K562 (cell line): ENCODE measurements around the gene TRERF1.

Experiments
- ELF2 ChIP-seq: fragments of 250-450 bp; sonication (Bioruptor Pico); IDR thresholded peaks from 2 replicates; pipeline ENCODE4 v1.5.0; 2021; ENCODE audit warnings: mild to moderate bottlenecking
- POLR2AphosphoS5 ChIP-seq: IDR thresholded peaks from 2 replicates; pipeline ENCODE4 v1.6.1; 2011; ENCODE audit warnings: mild to moderate bottlenecking, low read depth, low read length, moderate library complexity; ENCODE audit not compliant: control insufficient read depth, insufficient read depth
- RAD21 ChIP-seq, 2 experiments: fragments of 250-450 bp in 1 of 2; fragments of 450-650 bp in 1 of 2; sonication (Bioruptor Pico) in 1 of 2; formaldehyde crosslinking in 1 of 2; IDR thresholded peaks in 1 of 2; conservative IDR thresholded peaks in 1 of 2; 2 replicates each; pipeline versions ENCODE4 v1.4.0 to v1.8.0; 2020 to 2022; ENCODE audit warnings: mild to moderate bottlenecking in 2 of 2, moderate library complexity in 1 of 2
- SMARCA4 ChIP-seq: fragments of 450-650 bp; IDR thresholded peaks from 2 replicates; pipeline ENCODE4 v1.6.1; 2016
- TEAD2 ChIP-seq: fragments of 450-650 bp; IDR thresholded peaks from 2 replicates; pipeline ENCODE4 v1.6.1; 2016; ENCODE audit warnings: missing genetic modification characterization, control low read depth, missing compliant biosample characterization
- ZNF24 ChIP-seq: fragments of 450-650 bp; IDR thresholded peaks from 2 replicates; pipeline ENCODE4 v1.6.1; 2016
- ZSCAN32 ChIP-seq: fragments of 450-650 bp; formaldehyde crosslinking; IDR thresholded peaks from 2 replicates; pipeline ENCODE4 v1.4.0; 2020; ENCODE audit warnings: mild to moderate bottlenecking, moderate library complexity
- TF ChIP-seq, protein P1 (sequence below), 3 experiments: IDR thresholded peaks in 2 of 3; conservative IDR thresholded peaks in 1 of 3; 2 replicates each; pipeline ENCODE4 v1.5.1; 2011 to 2012; ENCODE audit warnings: low read length in 3 of 3, mild to moderate bottlenecking in 3 of 3, control low read depth in 2 of 3, improper control_type of control experiment in 1 of 3, inconsistent platforms in 1 of 3, low read depth in 1 of 3, mixed read lengths in 1 of 3, moderate library complexity in 1 of 3; ENCODE audit not compliant: insufficient read depth in 2 of 3
- TF ChIP-seq, protein P2 (sequence below): fragments of 450-650 bp; formaldehyde crosslinking; IDR thresholded peaks from 2 replicates; pipeline ENCODE4 v1.4.0; 2022; ENCODE audit warnings: missing genetic modification characterization
- TF ChIP-seq, protein P3 (sequence below): fragments of 250-450 bp; sonication (Bioruptor Pico); IDR thresholded peaks from 2 replicates; pipeline ENCODE4 v1.5.0; 2020; ENCODE audit warnings: mild to moderate bottlenecking, borderline replicate concordance

DNA sequence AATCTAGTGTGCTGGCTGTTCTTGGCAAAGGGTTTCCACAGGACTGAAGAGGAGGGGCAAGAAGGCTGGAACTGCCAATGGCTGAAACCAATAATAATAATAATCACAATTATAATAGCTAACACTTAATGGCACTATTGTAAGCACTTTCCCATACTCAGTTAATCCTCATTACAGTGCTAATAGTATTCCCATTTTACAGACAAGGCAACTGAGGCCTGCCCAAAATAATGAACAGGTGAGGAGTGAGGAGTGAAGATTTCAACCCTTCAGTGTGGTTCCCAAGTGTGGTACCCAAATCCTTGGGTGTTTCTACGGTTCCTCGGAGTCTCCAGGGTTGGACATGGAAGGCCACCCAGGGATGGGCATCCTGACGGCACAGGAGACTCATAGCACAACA lies 69.9 kb downstream of the TRERF1 start:
- TF ChIP-seq, protein P1, sequence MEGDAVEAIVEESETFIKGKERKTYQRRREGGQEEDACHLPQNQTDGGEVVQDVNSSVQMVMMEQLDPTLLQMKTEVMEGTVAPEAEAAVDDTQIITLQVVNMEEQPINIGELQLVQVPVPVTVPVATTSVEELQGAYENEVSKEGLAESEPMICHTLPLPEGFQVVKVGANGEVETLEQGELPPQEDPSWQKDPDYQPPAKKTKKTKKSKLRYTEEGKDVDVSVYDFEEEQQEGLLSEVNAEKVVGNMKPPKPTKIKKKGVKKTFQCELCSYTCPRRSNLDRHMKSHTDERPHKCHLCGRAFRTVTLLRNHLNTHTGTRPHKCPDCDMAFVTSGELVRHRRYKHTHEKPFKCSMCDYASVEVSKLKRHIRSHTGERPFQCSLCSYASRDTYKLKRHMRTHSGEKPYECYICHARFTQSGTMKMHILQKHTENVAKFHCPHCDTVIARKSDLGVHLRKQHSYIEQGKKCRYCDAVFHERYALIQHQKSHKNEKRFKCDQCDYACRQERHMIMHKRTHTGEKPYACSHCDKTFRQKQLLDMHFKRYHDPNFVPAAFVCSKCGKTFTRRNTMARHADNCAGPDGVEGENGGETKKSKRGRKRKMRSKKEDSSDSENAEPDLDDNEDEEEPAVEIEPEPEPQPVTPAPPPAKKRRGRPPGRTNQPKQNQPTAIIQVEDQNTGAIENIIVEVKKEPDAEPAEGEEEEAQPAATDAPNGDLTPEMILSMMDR (IDR thresholded peaks at IDR 0.05 in 2 of 3, conservative IDR thresholded peaks at IDR 0.05 in 1 of 3; ENCODE audit: insufficient read depth in 2 of 3, low read depth in 1 of 3, low read length in 3 of 3) = no peak
- TF ChIP-seq POLR2AphosphoS5 = no peak
- no peak for TF ChIP-seq TEAD2 (tag)
- TF ChIP-seq, protein P2, sequence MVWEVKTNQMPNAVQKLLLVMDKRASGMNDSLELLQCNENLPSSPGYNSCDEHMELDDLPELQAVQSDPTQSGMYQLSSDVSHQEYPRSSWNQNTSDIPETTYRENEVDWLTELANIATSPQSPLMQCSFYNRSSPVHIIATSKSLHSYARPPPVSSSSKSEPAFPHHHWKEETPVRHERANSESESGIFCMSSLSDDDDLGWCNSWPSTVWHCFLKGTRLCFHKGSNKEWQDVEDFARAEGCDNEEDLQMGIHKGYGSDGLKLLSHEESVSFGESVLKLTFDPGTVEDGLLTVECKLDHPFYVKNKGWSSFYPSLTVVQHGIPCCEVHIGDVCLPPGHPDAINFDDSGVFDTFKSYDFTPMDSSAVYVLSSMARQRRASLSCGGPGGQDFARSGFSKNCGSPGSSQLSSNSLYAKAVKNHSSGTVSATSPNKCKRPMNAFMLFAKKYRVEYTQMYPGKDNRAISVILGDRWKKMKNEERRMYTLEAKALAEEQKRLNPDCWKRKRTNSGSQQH (CRISPR knock-in tag) = no peak
- no peak for TF ChIP-seq ZNF24
- TF ChIP-seq RAD21 (CRISPR knock-in tag; conservative IDR thresholded peaks at IDR 0.05 in 1 of 2, IDR thresholded peaks at IDR 0.05 in 1 of 2) = no peak
- TF ChIP-seq ELF2 = no peak
- TF ChIP-seq, protein P3, sequence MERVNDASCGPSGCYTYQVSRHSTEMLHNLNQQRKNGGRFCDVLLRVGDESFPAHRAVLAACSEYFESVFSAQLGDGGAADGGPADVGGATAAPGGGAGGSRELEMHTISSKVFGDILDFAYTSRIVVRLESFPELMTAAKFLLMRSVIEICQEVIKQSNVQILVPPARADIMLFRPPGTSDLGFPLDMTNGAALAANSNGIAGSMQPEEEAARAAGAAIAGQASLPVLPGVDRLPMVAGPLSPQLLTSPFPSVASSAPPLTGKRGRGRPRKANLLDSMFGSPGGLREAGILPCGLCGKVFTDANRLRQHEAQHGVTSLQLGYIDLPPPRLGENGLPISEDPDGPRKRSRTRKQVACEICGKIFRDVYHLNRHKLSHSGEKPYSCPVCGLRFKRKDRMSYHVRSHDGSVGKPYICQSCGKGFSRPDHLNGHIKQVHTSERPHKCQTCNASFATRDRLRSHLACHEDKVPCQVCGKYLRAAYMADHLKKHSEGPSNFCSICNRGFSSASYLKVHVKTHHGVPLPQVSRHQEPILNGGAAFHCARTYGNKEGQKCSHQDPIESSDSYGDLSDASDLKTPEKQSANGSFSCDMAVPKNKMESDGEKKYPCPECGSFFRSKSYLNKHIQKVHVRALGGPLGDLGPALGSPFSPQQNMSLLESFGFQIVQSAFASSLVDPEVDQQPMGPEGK (CRISPR knock-in tag) = no peak
- no peak for TF ChIP-seq SMARCA4
- no peak for TF ChIP-seq ZSCAN32
